NCI-H69 (cell line): Measurements from ENCODE around the gene ZBTB46.

Experiments used
- DNase-seq: peaks from one replicate; lab custom pipeline; 2025; lab: John Stamatoyannopoulos, UW

Gene ZBTB46

DNA sequence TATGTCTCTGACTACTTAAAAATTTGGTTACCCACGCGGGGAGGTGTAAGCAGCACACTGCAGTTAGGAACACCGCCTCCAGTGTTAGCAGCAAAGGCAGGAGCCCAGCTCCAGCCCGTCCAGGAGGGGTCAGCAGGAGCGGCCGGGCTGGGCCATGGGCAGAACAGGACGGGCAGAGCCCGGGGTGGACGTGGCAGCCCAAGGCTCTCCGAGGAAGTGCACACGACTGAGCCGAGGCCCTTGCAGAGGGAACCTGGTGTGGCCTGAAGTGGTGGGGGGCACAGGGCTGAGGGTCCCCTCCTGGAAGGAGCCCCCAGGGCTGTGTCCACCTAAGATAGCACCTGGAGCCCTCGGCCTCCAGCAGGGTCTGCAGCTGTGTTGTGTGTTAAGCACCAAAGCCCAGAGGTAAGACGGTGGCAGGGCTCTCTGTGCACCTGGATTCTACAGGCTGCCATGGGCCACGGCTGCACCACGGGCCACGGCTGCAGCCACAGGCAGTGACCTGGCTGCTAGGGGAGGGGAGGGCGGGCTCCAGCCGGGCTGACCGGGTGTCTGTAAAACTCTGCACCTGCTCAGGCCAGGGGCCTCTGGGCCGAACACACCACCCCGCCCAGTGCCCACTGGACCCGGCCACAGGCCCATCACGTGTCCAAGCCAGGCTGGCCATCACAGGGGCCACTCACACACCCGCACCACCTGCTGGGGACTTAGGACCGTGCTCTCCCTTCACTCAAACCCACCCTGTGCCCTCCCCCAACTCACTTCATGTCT, 84.9 kb downstream of the ZBTB46 start:
- no peak for DNase-seq

GRCh38 chr20:63745424-63745805, 85.6 kb downstream of the ZBTB46 start:
- DNase-seq, result no peak

- no peak for DNase-seq
Measured at GRCh38 chr20:63744574-63745423, 86.3 kb downstream of the ZBTB46 start.

DNA sequence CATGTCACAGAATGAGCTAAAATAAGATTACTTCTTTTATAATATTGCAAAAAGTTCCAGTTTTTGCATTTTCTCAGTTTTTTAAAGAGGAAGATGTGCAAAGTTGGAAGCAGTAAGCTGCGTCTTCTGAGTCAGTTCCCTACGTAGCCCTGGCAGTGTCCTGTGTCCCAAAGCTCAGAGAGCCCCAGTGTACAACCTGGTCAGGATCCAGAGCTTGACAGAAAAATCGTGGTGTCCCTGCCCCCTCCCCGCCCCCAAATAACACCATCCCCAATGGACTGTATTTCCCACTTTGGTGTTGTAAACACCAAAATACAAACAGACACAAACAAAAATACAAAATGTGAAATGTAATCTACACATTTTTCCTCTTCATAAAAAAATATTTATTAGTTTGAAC, 86.9 kb downstream of the ZBTB46 start:
- no peak for DNase-seq

DNA sequence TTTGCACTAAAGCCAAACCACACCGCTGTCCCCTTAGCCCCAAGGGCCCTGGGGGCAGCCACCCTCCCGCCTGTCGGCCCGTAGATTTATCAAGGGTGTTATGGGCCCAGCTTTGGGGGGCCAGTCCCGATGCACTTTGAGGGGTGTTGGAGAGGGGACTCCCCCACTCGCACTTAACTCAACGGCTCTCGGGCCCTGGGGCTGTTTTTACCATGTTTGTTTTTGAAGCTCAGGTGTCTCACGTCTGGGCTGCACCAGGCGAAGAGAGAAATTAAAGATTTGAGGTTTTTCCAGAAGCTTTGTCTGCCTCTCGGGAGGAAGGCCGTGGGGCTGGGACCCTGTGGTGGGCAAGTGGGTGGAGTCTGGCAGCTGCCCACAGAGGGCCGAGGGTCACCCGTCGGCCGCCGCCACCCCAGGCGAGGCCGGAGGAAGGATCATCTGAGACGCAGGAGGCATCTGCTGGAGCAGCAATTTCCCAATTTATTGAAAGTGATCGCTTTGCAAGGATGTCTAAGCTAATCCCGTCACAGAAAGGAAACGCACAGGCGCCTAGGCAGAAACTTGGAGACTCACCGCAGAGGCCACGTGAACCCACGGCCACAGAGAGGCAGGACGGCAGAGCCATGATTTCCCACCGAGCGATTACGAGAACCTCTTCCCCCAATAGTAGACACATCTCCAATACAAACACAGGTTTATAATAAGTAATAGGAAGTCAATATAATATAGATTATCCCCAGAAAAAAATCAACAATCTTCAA, 87.7 kb downstream of the ZBTB46 start:
- DNase-seq, result no peak

- no peak for DNase-seq
Measured at GRCh38 chr20:63742381-63743024, 88.6 kb downstream of the ZBTB46 start.

GRCh38 chr20:63741676-63742380, 89.2 kb downstream of the ZBTB46 start:
- no peak for DNase-seq

GRCh38 chr20:63741354-63741675, 89.7 kb downstream of the ZBTB46 start:
- DNase-seq, result no peak

GRCh38 chr20:63740627-63741353, 90.3 kb downstream of the ZBTB46 start:
- DNase-seq, result peak; percentile 81

- DNase-seq, result peak; percentile 73
Measured at GRCh38 chr20:63740070-63740626, 90.9 kb downstream of the ZBTB46 start.

DNA sequence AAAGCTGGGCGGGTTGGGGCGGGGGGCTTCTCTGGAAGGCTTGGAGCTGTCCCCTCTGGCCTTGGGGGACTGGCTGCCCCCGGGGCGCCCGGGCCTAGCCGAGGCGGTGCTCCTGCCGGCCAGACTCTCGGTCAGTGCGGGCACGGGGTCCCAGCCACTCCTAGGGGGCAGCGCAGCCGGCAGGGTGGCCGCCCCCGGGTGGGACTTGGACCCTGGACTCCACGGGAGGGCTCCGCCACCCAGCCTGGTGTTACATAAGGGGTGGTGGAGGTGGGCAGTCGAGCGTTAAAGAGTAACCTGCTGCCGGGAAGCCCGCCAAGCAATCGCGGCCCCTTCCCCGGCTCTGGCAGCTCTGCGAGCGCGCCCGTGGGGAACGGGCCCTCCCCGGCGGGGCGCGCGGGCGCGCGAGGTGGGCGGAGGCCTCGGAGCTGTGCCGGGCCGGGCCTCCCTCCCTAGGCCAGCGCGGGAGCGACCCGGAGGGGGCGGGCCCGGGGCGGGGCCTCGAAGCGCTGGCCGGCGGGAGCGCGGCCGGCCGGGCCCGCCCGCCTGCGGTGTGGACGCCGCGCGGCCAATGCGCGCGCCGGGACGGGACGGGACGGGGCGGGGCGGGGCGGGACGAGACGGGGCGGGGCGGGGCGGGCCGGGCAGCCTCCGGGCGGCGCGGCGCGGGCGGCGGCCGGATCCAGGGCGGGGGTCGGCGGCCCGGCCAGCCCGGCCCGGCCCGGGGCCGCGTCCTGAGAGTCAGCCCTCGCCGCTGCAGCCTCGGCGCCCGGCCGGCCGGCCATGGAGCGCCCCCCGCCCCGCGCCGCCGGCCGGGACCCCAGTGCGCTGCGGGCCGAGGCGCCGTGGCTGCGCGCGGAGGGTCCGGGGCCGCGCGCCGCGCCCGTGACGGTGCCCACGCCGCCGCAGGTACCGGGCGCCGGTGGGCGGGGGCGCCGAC, 91.7 kb downstream of the ZBTB46 start, which contains the start of gene SLC2A4RG:
Gene SLC2A4RG, plus strand, starts transcription at position 647 of the 940 bp plus-strand sequence. Its CDS starts 137 bp downstream, at position 784.
- DNase-seq, result peak; percentile 84

- DNase-seq, result peak; percentile 35
Measured at GRCh38 chr20:63738687-63739129, 92.4 kb downstream of the ZBTB46 start.

DNA sequence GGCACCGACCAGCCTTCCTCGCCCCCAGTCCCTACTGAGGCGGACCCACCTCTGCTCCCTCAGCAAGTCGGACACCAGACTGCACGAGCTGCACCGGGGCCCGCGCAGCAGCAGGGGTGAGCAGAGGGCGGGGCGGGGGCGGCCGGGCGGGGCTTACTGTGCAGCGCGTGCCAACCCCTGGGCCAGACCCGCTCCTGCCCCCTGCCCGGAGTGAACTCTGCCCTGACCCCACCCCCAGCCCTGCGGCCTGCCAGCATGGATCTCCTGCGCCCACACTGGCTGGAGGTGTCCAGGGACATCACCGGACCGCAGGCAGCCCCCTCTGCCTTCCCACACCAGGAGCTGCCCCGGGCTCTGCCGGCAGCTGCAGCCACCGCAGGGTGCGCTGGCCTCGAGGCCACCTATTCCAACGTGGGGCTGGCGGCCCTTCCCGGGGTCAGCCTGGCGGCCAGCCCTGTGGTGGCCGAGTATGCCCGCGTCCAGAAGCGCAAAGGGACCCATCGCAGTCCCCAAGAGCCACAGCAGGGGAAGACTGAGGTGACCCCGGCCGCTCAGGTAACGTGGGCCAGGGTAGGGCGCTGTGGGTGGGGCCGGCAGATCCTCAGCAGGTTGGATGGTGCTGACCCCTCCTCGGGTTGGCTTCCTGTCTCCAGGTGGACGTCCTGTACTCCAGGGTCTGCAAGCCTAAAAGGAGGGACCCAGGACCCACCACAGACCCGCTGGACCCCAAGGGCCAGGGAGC, 92.9 kb downstream of the ZBTB46 start:
- peak; percentile 19 for DNase-seq

DNA sequence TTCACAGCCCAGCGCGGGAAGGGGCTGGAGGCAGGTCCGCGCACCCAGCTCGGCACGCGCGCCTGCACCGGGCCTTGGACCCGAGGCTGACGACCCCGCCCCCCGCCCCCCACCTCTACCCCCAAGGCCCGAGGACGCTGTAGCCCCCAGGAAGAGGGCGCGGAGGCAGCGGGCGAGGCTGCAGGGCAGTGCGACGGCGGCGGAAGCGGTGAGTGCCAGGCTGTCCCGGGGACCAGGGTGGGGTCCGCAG, 93.4 kb downstream of the ZBTB46 start:
- DNase-seq, result no peak

- no peak for DNase-seq
Measured at GRCh38 chr20:63736893-63737694, 94.0 kb downstream of the ZBTB46 start.

- DNase-seq, result no peak
Measured at GRCh38 chr20:63735859-63736718, 95.0 kb downstream of the ZBTB46 start, which contains the start of gene LIME1. TSS of gene LIME1 (plus strand) at chr20:63736664. CDS start at chr20:63737550, 886 bp downstream.
